HepG2 (cell line): ENCODE data around the gene CADM4. TPM values are rescaled to one million over a fixed set of nuclear protein-coding genes. Genes with fewer than 3 reads are reported as not detected.

ENCODE experiments used
- CEBPG ChIP-seq: IDR thresholded peaks from 2 replicates; pipeline ENCODE4 v1.6.1; 2016
- CEBPZ ChIP-seq: IDR thresholded peaks from 2 replicates; pipeline ENCODE4 v1.6.1; 2012; ENCODE audit warnings: low read length, improper control_type of control experiment
- CREBL2 ChIP-seq: sonication (generic); formaldehyde crosslinking; IDR thresholded peaks from 2 replicates; pipeline ENCODE4 v1.8.1; 2023; ENCODE audit warnings: missing genetic modification reagents, mild to moderate bottlenecking, borderline replicate concordance
- EP300 ChIP-seq, 3 experiments: sonication (generic) in 1 of 3; formaldehyde crosslinking in 1 of 3; IDR thresholded peaks; 2 replicates each; pipeline versions ENCODE4 v1.5.1 to v1.6.1; 2011 to 2020; ENCODE audit warnings: low read depth in 2 of 3, low read length in 2 of 3, borderline replicate concordance in 1 of 3, improper control_type of control experiment in 1 of 3, mild to moderate bottlenecking in 1 of 3, missing genetic modification reagents in 1 of 3, moderate library complexity in 1 of 3
- MBD4 ChIP-seq: IDR thresholded peaks from 2 replicates; pipeline ENCODE4 v1.6.1; 2012; ENCODE audit warnings: low read length, inconsistent platforms, borderline replicate concordance
- MIER2 ChIP-seq: IDR thresholded peaks from 2 replicates; pipeline ENCODE4 v1.6.1; 2016; ENCODE audit warnings: missing biosample characterization, missing genetic modification reagents
- NONO ChIP-seq, 2 experiments: fragments of 450-650 bp in 1 of 2; sonication (generic) in 1 of 2; formaldehyde crosslinking in 1 of 2; IDR thresholded peaks in 1 of 2; conservative IDR thresholded peaks in 1 of 2; 2 replicates each; pipeline versions ENCODE4 v1.6.1 to v1.8.0; 2017 to 2022; ENCODE audit warnings: mild to moderate bottlenecking in 1 of 2, missing genetic modification reagents in 1 of 2, moderate library complexity in 1 of 2
- RBM39 ChIP-seq: fragments of 200-400 bp; formaldehyde crosslinking; IDR thresholded peaks from one replicate; pipeline ENCODE4 v1.6.1; 2018; ENCODE audit warnings: antibody characterized with exemption, mild to moderate bottlenecking, low read depth, low read length; ENCODE audit not compliant: poor library complexity, severe bottlenecking
- SRF ChIP-seq: IDR thresholded peaks from 2 replicates; pipeline ENCODE4 v1.6.1; 2011; ENCODE audit warnings: mild to moderate bottlenecking, low read depth, low read length, moderate library complexity
- ZBTB25 ChIP-seq: IDR thresholded peaks from 2 replicates; pipeline ENCODE4 v1.6.1; 2018; ENCODE audit warnings: missing genetic modification reagents
- ZFP37 ChIP-seq: sonication (generic); formaldehyde crosslinking; IDR thresholded peaks from 2 replicates; pipeline ENCODE4 v1.4.0; 2020; ENCODE audit warnings: missing genetic modification reagents, borderline replicate concordance
- ZNF17 ChIP-seq: sonication (generic); formaldehyde crosslinking; IDR thresholded peaks from 2 replicates; pipeline ENCODE4 v1.5.0; 2020; ENCODE audit warnings: mild to moderate bottlenecking, missing genetic modification reagents
- ZNF256 ChIP-seq: sonication (generic); formaldehyde crosslinking; conservative IDR thresholded peaks from 2 replicates; pipeline ENCODE4 v1.4.0; 2020; ENCODE audit warnings: missing genetic modification reagents
- ZNF326 ChIP-seq: sonication (generic); formaldehyde crosslinking; IDR thresholded peaks from 2 replicates; pipeline ENCODE4 v1.4.0; 2020; ENCODE audit warnings: missing genetic modification reagents, borderline replicate concordance
- ZNF33B ChIP-seq: sonication (generic); formaldehyde crosslinking; IDR thresholded peaks from 2 replicates; pipeline ENCODE4 v1.5.1; 2020; ENCODE audit warnings: mild to moderate bottlenecking, missing genetic modification reagents
- ZNF34 ChIP-seq: sonication (generic); formaldehyde crosslinking; IDR thresholded peaks from 2 replicates; pipeline ENCODE4 v1.4.0; 2020; ENCODE audit warnings: mild to moderate bottlenecking, missing genetic modification reagents, borderline replicate concordance
- ZNF646 ChIP-seq: sonication (generic); formaldehyde crosslinking; IDR thresholded peaks from 2 replicates; pipeline ENCODE4 v1.9.0; 2021; ENCODE audit warnings: mild to moderate bottlenecking, missing genetic modification reagents
- polyA plus RNA-seq, 8 experiments: library from polyadenylated mRNA; depleted of rRNA in 3 of 8; stranded (reverse) in 7 of 8; unstranded in 1 of 8; fragments of >200 nt; fragmentation: Illumina TruSeq in 4 of 8; extraction: Trizol in 4 of 8; gene quantifications; 2 replicates each; pipeline versions ENCODE4 v1.2.1 to v1.2.3, GENCODE V29; 2011 to 2016; ENCODE audit warnings: low read depth in 4 of 8, missing spikeins in 1 of 8, mixed read lengths in 1 of 8; ENCODE audit not compliant: insufficient read depth in 1 of 8
- total RNA-seq, 5 experiments: library from RNA; depleted of rRNA; stranded (reverse); fragments of >200 nt; fragmentation: Illumina TruSeq; extraction: Trizol; gene quantifications; 2 replicates each; pipeline ENCODE4 v1.2.3, GENCODE V29; 2016; ENCODE audit warnings: low read depth in 1 of 5

The CADM4 gene
- total and polyA plus RNA-seq, 2 of the 13 experiments (the other 11 are each of a cell fraction or from before 2014, with no cell fraction given) = 8.5 to 16.0 TPM

- no peak for TF ChIP-seq CEBPG (CRISPR knock-in tag)
- no peak for TF ChIP-seq ZNF17 (CRISPR knock-in tag)
- no peak for TF ChIP-seq SRF
- TF ChIP-seq NONO (IDR thresholded peaks at IDR 0.05) = no peak
- peak; percentile 96 for TF ChIP-seq NONO (CRISPR knock-in tag; conservative IDR thresholded peaks at IDR 0.05)
- TF ChIP-seq MBD4 = no peak
- no peak for TF ChIP-seq EP300 (IDR thresholded peaks at IDR 0.05; ENCODE audit: low read depth in 2 of 2, low read length in 2 of 2)
- TF ChIP-seq EP300 (CRISPR knock-in tag; IDR thresholded peaks at IDR 0.05; ENCODE audit: borderline replicate concordance) = no peak
- no peak for TF ChIP-seq ZFP37 (CRISPR knock-in tag)
- no peak for TF ChIP-seq MIER2 (CRISPR knock-in tag)
- no peak for TF ChIP-seq CEBPZ
- peak; percentile 65; the same call in 1 of the 2 replicates for TF ChIP-seq CREBL2 (CRISPR knock-in tag)
- 0 out of 2 replicates have a peak, but pooled peaks have one; percentile 66 for TF ChIP-seq ZNF256 (CRISPR knock-in tag)
- peak; percentile 98 for TF ChIP-seq ZBTB25 (CRISPR knock-in tag)
- TF ChIP-seq RBM39 = no peak
- TF ChIP-seq ZNF326 (CRISPR knock-in tag) = no peak
- peak; percentile 98; the same call in 1 of the 2 replicates for TF ChIP-seq ZNF34 (CRISPR knock-in tag)
- no peak for TF ChIP-seq ZNF646 (CRISPR knock-in tag)
- peak; percentile 3; the same call in 1 of the 2 replicates for TF ChIP-seq ZNF33B (CRISPR knock-in tag)
Measured at GRCh38 chr19:43619262-43620060, 20.2 kb downstream of the CADM4 start, which contains the start of gene ZNF428 (continued).
